Tongue (tissue), 3 donors: ENCODE measurements around the gene IQSEC2. TPM values are rescaled to one million over a fixed set of nuclear protein-coding genes. Genes with fewer than 3 reads are reported as not detected.

ENCODE experiments used
- DNase-seq: peaks from one replicate; pipeline ENCODE4 v3.0.0-alpha.2; 2015
- small RNA-seq: library from RNA; depleted of rRNA; stranded (forward); fragments of <200 nt; gene quantifications from one replicate; pipeline ENCODE3, GENCODE V24; 2014; ENCODE audit warnings: low replicate concordance
- total RNA-seq: library from RNA; depleted of rRNA; stranded (reverse); fragments of >200 nt; gene quantifications from one replicate; pipeline ENCODE4 v1.2.3, GENCODE V29; 2014

IQSEC2 gene
- total RNA-seq, 1 donor from 2014 or later = 14.9 TPM

DNA sequence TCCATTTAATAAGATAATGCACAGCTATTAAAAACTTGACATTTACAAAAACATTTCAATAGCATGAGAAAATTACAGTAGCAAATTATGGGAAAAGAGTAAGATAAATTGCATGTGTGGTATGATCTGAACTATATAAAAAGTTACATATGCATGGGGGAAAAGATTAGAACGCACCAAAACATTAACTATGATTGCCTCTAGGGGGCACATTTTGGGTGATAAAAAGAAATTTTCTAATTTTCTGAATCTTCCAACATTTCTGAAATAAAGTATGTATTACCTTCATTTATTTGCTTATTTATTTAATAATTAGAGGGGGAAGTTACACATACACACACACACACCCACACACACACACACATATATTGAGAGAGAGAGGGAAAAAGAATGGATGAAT, 36.8 kb downstream of the IQSEC2 start:
- no peak for DNase-seq

DNA sequence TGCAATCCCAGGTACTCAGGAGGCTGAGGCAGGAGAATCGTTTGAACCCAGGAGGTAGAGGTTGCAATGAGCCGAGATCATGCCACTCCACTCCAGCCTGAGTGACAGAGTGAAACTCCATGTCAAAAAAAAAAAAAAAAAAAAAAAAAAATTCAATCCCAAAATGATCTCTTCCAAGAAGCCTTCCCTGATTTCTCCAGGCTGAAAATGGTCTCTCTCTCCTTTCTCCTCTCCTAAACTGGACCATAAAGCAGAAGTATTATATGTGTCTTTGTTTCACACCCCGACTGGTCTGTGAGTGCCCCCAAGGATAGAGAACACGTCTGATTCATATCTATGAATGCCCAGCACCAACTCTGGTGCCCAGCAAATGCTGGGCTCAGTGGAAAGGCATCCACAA, 39.1 kb downstream of the IQSEC2 start:
- DNase-seq = no peak

DNA sequence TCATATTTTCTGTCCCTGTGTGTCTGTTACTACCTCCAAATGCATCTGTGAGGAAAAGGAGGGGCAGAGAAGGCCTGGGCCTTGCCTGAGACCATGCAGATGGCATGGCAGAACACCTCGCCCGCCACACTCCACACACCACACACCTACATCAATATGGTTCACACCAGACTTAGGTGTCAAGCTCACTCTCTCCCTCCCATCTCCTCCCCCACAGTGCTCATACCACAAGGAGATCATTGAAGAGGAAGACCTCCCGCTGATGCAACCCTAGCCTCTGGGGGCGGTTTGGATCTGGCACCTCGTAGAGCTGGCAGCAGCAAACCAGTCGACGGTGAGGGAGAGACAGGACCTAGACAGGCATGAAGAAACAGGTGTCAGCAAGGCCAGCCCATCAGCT, 39.8 kb downstream of the IQSEC2 start:
- DNase-seq = no peak

GRCh38 chrX:53239474-53239873, 41.9 kb downstream of the IQSEC2 start:
- DNase-seq = no peak

DNA sequence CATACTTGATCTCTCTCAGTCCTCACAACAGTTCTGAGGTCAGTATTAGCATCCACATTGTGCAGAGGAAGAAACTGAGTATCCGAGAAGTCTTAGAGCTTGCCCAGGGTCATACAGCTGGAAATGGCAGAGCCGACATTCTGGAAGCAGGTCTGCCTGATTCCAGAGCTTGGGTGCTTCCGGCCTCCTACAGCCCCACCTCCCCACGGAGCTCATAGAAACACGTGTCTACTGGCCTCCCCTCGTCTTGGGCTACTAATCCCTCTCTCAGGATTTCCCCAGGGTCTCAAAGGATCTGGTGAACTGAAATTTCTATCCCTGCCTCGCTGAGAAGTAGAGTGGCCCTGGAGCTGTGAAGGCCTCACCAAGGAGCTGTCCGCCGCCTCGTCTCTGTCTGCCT, 44.3 kb downstream of the IQSEC2 start:
- no peak for DNase-seq

GRCh38 chrX:53236025-53236679, 45.2 kb downstream of the IQSEC2 start:
- DNase-seq = no peak

DNA sequence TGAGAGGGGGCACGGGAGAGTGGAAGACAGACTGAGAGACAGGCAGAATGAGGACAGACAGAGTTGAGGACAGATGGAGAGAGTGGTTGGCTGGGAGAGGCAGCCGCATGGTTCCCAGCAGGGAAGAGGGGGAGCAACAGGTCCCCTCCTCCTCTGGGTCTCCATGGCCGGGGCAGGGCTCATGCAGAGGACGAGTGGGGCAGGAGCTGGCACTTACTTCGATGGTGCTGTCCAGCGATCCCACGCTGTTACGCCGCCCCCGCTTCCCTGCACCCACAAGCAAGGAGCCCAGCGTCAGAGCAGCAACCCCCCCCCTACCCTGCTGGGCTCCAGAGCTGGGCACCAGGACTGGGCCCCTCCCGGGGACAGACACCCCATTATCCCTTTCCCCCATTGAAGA, 45.8 kb downstream of the IQSEC2 start:
- no peak for DNase-seq

DNA sequence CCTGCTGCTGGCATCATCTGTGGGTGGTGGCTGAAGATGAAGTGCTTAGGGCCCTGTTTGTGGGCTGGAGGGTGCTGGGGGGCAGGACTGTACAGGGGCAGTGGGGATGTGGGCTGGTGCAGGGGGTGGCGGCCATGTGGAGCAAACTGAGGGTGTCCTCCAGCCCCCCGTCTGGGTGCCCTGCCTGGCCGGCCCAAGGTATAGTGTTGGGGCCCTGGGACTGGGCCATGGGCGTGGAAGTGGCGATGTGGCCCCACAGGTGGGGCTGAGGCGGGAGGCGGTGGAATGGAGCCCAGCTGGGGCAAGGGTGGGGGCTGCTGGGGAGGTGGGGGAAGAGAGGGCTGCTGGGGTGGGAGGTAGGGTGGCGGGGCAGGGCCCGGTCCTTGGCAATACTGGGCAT, 46.9 kb downstream of the IQSEC2 start:
- no peak for DNase-seq

DNA sequence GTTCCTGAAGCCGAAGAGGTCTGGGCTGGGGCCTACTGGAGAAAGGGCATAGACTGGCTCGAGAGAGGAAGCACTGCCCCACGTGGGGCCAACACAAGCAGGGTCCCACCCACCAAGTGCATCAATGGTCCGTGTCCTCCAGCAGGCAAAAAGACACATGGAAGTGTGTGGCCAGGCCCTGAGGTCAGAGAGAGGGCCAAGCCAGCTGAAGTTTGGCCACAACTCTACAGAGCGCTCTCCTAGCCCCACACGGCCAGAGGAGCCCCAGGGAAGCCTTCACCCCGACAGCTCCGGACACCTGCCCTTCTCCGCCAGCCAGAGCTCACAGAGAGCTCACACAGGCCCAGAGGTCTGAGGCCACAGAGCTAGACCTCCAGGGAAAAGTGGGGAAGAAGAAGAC, 47.8 kb downstream of the IQSEC2 start:
- no peak for DNase-seq

- DNase-seq = no peak
Measured at GRCh38 chrX:53230116-53230515, 51.3 kb downstream of the IQSEC2 start.

- DNase-seq = no peak
Measured at GRCh38 chrX:53227224-53227765, 54.1 kb downstream of the IQSEC2 start.

DNA sequence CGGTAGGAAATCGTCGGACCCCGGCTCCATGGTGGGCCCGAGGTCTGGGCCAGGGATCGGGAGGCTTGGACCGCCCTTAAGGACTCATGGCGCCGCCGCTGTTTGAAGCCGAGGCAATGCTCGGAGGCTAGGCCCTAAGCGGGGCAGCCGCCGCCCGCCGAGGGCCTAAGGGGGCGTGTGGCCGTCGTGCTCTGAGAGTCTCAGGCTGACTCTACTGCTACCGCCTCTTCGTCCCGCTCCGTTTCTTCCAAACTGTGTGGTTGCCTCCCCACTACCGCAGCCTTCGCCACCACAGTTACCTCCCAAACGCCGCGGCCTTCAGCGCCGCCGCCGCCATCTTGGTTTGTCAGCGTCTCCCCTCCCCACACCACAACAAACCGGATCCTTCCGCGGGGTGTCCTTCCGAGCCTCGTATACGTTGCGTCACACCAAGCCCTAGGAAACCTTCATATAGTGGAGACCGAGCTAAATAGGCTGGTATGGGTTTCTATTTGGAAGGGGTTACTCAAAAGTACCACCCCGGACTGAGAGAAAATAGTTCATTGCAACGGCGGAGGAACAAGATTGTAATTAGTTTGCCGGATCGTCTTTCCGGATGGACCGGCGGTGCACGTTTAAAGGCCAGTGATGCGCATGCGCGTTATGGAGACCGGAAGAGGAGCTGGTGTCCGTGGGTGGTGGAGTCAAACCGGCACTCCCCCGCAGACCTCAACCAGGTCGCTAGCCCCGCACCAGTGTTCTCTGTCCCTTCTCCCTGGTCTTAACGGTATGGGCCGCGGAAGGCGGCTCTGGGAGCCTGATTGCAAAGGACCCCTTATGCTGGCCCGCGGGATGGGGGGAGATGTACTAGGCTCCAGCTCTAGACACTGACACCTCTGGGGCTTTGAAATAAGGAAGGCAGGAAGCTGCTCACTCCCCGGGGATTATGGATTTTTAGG, 56.3 kb downstream of the IQSEC2 start, which contains the start of gene KDM5C:
KDM5C (minus strand) TSS at position 348 of the 938 bp plus-strand sequence; CDS start at position 30, 318 bp downstream.
- DNase-seq = peak; percentile 95

DNA sequence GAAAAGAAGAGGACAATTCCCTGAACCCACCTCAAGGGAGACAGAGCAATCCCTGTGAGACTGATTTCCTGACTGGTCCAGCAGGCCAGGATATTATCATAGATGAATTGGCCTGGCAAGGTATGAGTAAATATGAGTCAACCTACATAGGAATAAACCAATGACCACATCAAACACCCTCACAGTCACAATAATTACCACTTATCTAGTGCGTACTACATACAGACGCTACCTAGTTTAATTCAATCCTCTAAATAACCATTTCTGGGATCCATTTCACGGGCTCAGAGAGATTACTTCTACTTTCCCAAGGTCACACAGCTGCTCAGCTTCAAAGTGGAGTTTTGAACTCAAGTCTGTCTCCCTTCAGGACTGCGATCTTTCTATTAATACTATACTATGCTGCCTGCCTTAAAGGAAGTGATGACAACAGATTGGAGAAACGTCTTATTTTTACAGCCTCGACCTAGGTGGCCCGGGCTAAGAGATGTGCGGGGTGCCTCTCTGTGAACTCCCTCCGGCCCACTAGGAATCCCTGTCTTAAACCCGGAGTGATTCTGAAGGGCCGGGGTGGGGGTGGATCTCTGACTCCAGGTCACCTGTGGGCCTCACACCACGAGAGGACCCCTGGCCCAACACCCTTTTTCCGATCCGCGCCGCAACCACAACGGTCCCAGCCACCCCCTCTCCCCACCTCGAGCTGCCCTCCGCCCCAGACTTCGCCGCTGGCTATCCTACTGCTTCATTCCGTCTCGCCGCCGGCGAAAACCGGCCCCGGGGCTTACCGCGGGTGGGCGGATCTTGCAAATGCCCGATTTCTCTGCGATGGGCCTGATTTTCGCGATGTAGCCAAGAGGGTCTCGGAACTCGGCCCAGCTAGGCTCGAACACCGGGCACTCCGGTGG, 57.2 kb downstream of the IQSEC2 start:
- DNase-seq = peak; percentile 1

GRCh38 chrX:53223068-53223693, 58.2 kb downstream of the IQSEC2 start:
- peak; percentile 1 for DNase-seq

Small RNA genes within 50 kb of the gene (small RNA-seq; reads per million reads assigned to genes)
- gene RF00019 = not detected

Other genes starting within 250 kb of the IQSEC2 start
- 3.1 TPM for gene GPR173, start 232.8 kb downstream of the IQSEC2 start, total RNA-seq
- 16.2 TPM for gene TSPYL2, start 199.2 kb downstream of the IQSEC2 start, total RNA-seq
- gene KANTR, start 187.4 kb downstream of the IQSEC2 start, total RNA-seq = 19.3 TPM
- 143 TPM for gene KDM5C, start 56.4 kb downstream of the IQSEC2 start, total RNA-seq
- gene SMC1A, start 141.1 kb upstream of the IQSEC2 start, total RNA-seq = 24.2 TPM
- gene RIBC1, start 141.3 kb upstream of the IQSEC2 start, total RNA-seq = not detected
- 43.4 TPM for gene HSD17B10, start 152.8 kb upstream of the IQSEC2 start, total RNA-seq